ENCODE results near the gene CAPN13.

The CAPN13 gene

DNA sequence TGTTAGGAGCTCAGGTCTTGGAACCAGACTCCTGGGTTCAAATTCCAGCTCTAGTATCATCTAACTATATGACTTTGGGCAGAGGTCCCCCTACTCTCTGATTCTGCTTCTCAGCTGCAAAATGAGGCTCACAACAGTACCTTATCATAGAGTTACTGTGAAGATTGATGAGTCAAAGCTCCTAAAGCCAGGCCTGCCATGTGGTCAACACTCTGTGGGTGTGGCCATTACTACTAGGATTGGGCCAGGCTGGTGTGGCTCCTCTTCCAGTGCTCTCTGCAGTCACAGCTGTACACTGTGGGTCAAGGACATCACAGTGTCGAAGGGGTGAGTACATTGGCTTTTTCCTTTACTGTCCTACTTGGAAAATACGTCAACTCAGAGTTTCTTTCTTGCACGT, 22.6 kb downstream of the CAPN13 start:
- DNase-seq, result no peak

DNA sequence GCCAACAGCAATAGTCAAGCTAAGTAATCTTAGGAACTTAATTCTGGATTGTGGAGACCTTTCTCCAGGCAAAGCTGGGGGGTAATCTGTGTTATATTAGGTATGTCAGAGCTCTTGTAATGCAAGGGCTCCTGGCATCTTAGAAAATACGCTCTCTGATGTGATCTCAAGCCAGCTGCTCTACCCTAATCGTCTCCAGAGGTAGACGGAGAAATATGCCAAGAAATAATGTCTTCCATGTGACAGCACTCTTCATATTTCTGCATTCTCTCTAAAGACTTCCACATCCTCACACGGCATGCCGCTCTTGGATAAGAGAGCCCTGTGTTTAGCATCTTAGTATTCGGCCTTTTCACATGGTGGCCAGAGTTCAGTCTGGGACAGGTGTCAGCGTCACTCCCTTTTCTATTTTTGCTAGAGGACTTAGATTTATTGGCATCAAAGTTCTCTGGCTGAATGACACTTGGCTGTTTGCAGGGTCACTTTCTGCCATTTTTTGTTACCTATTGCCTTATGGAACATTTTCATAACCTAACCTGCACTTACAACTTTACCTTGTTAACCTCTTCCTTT, 25.2 kb downstream of the CAPN13 start:
- DNase-seq, result no peak

DNA sequence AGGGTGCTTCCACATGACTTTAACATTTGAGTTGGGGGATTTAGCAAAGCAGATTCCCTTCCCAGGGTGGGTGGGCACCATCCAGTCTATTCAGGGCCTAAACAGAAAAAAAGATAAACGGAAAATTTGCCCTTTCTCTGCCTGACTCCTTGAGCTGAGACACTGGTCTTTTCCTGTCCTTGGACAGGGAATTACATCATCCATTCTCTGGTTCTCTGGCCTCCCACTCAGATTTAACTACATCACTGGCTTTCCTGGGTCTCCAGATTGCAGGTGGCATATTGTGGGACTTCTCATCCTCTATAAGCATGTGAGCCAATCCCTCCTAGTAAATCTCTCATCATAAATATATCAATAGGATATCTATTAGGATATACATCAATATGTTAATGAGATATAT, 25.8 kb downstream of the CAPN13 start:
- DNase-seq, result no peak

DNA sequence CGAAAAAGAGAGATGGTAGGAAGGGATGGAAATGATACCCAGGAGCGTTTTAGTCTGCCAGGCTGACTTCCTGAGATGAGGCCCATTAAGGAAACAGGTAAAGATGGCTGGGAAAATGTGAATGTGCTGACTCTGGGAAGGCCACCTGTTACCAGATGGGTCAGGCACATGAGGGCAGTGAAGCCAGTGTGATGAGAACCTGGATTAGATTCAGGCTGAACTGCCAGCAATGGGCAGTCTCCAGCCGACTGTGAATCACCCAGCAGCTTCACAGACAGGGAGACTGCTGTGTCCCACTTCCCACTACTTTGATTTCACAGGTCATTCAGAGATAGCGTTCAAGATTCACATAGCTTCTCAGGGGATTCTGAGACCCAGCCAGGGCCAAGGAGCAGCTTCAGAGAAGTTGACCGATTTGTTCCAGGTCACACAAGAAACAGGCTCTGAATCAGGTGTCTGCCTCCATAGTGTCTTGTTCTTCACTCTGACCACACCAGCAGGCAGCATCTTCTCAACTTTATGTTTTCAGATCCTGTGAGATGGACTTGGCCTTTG, 26.4 kb downstream of the CAPN13 start:
- no peak for DNase-seq

DNA sequence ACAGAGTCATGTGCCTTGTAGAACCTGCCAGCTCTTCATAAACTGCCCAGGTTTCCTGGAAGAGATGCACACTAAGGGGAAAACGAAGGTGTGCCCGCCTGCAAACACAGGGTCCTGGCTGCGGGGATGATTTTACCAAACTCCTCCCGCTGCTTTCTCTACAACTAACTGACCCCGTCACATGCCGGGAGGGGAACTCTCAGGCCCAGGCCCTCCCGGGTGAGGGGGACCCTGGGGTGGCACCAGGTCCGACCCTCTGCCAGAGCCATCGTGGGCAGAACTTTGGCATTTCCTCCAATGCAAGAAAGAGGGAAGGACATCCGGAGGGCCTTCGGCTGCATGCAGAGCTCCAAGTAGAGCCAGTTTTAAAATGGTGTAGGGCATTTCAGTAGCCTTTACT, 28.6 kb downstream of the CAPN13 start:
- no peak for DNase-seq

DNA sequence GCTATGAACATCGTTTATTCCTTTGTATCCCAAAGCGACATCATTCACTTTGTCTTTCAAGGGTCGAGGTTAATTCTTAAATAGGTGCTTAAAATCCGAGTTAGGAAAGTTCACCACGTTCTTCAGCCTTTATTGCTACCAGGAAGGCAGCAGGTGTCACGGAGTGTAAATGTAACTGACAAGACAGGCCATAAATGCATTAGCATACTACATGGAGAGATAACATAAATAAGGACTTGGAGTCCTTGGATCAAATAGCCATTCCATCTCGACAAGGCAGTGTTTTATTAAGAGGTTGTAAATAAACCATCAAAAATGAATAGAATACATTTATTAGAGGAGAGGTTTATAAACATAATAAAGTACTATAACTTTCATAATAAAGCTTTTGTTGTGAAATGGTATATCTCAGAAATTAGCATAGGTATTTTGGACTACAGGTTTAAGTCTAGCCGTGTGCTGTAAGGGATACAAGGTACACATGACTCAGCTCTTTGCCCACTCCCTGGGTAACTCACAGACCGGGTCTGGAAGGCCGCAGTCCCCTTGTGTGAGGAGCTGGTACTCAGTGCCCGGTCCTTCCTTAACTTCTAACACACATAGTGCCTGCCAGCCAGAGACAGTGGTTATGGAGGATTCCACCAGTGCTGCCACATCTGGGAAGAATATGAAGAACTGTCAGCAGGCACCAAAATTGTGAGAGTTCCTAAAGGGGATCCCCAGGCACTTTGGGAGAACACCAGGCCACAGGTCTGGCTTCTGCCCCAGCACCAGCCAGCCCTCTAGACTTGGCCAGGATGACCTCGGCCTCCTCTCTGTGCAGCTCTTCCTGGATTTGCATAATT, 29.4 kb downstream of the CAPN13 start:
- DNase-seq, result no peak

DNA sequence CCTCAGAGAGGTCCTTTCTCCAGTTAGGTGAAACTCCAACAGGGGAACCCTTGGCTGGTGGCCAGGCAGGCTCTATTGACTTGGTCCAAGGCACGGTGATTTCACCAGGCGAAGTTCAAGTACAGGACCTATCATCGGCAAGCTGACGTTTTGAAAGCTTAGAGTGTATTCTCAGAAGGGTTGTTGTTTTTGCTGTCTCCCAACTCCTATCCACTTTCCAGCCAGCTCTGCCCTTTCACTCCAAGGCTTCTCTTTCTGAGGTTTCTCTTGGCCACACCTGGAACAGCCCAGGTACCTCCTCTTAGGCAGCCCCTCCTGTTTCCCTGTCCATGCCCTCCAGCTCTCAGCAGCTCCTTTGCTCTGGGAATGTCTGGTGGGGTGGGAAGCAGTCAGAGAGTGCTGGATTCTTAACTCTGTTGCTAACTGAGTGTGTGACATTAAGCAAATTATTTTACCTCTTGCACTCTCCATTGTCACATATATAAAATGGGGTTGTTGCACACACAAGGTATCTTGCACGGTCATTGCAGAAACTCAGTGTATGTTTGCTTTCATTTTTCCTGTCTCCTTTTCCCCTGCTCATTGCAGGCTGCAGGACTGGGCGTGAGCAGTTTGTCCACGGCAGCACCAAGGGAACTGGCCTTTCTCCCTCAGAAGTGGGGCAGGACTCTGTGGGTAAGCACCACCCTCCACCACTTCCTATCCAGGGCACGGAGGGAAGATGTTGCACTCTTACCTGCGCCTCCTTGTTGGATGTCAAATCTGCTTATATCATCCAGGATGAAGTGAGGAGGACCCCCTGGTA, 30.2 kb downstream of the CAPN13 start:
- no peak for DNase-seq

DNA sequence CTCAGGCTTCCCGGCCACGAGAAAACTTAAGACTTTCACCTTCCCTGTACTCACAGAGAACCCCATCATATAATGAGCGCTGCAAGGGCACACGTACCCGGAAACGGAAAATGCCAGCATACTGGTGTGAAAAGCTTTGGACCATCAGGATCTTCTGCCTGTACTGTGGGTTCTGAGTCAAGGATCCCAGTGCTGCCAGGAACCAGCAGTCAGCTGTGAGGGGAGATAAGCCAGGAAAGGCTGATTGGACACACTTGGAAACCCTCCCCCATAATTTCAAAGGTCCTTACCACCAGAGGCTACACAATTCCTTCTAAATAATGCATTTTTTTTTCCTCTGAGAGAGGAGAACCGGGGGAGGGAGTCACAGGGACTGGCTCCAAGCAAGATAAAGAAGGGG, 31.4 kb downstream of the CAPN13 start:
- DNase-seq, result no peak

DNA sequence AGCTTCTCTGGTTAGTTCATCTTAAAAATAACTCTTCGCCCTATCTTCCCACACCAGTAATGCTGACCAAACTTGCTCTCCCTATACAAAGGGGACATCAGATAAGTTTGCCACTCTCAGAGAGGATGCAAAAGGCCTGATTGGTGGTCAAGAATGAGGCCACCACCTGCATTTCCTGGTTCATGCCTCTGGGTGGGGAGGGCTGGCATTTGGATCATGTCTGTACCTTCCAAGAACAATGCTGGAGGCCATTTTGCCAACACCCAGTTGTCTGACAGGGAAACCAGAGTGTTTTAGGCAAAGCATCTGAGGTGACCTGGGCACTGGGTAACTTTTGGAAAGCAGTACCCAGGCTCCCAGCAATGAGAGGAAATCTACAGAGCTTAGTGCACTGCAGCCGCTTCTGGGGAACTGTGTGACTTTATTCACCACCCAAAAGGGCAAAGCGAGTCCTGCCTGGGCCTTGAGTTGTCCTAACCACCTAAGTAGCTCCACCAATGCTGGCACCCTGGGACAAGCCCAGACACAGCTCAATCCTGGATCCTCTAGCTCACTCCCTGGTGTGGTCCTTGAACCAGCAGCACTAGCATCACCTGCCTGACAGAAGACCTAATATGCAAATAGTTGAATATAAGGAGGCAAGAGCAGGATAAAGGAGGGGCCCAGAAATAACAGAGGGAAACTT, 35.1 kb downstream of the CAPN13 start:
- no peak for DNase-seq

DNA sequence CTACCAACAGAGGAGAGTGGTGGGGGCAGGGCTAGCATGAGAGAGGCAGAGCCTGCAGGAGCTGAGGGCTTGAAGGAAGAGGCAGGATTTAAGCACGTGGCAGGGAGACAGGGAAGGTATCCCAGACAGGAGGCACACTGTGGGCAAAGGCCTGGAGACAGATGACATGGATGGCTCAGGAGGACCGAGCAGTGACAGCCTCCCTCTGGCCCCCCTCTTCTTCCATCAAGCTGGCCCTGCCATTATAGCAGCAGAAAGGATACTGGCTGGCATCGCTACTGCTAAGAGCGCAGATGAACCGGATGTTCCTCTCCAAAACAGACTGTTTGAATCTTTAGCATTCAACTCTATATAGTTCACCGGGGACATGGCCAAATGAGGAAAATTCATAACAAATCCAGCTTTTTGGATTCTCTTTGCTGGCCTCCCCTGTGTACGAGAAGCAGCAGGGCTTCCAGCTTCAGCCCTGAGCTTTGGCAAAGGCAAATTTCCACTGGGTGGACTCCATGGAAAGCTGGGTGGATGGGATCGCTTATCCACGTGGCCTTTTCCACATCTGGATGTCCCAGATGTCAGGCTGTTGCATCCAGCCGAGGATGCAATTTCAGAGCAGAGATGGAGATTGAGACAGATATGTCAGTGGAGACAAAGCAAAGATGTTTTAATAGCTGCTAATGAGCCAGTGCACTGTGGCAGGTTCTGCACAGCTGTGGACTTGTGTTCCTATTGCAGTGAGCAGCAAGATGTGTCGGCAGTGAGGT, 36.2 kb downstream of the CAPN13 start:
- no peak for DNase-seq

DNA sequence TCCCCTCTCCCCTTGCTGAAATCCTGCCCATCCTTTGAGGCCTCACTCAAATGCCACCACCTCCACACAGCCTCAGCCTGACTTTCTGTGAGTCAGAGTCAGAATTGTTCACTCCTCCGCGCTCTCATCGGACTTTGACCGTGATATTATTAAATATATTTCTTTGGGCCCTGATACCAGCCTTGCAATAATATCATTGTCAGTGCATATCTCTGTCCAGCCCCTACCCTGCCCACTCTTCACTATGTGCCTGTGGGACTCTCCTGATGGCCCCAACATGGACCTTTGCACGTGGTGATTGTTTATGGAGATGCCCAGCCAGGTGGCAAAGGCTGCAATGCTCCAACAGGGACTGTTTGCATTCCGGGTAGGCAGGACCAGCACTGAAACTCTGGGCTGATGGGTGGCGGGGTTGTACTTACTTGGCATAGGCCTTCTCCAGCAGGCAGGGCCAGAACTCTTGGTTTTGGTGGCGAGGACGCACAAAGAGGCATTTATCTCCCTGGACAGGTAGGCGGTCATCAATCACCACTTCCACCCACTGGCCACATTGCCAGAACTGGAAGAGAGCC, 37.3 kb downstream of the CAPN13 start:
- DNase-seq, result no peak

DNA sequence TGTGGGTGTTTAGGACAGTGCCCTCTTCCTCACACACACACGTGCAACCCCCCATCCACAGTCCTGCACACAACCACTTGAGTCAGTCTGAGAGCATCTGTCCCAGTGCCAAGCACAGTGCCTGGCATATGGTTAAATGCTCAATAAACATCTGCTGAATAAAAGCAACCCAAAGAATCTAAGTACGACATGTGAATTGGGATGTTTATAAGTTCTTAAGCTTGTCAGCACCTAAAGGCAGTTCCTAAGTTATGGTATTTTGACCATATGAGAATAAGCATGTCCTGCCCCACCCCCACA, 37.8 kb downstream of the CAPN13 start:
- no peak for DNase-seq

DNA sequence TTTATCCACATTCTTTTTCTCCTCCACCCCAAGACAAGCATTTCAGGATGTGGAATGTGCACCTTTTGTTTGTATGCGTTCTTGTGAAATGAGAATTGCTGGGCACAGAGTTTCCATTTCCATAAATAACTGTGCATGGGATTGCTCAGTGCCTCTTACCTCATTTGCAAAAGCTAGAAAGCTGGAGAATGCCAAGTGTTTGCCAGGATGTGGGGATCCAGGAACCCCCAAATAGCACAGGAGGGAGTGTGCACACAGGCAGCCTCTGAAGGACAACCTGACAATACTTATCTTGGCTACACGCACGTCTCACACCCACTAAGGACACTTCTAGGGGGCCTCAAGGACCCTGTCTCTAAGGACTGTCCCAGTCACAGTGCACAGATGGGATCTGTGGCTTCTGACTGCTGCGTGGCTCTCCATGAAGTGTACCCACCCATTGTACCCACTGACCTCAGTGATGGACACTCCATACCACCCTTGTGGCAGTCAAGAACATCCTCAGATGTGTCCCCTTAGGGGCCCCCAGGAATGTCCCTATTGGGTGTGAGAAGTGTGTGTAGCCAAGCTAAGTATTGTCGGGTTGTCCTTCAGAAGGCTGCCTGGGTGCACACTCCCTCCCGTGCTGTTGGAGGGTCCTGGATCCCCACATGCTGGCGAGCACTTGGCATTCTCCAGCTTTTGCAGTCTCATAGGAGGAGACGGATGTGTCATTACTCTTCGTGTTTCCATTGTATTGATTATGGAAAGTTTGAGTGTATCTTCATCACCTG, 38.4 kb downstream of the CAPN13 start:
- no peak for DNase-seq

DNA sequence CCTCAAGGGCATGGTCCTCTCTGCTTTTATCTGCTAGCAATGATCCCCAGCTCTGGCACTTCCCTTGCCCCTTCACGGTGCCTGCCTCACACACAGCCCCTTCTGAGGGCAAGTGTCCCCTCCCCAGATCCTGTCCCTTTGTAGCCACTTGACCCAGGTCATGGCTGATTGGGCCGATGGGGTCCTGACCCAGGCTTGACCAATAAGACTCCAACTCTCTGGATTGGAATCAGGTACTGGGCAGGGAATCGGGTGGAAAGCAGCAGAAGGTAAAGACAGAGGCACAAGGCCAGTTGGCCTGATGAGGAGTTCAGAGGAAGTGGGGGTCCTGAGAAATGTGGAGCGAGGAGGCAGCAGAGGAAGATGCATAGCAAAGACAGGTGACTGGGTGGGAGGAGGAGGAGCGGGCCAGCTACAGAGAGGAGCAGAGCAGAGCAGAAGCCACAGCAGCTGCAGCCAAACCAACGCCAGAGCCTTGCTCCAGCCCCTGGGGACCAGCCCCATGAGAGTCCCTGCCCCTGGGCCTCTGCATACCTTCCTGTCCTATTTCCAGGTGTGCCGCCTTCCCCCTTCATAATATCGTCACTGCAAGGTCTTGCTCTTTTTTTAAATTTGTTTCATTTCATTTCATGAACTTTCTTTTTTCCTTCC, 39.1 kb downstream of the CAPN13 start:
- no peak for DNase-seq

DNA sequence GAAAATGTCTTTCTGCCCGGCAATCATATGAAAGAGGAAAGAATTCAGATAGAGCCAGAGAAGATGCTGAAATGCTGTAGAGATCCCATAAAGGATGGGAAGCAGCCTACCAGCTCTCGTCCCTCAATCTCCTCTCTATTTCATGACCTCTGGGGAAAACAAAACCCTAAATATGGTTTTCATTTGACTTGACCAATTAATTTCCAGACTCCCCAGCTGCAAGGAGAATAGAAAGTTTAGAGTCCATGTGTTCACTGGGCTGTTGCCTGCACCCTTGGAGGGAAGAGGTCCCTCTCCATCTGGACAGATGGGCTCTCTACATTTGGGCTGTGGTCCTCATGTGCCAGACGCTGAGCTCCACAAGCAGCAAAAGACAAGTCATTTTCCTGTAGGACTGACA, 40.6 kb downstream of the CAPN13 start:
- no peak for DNase-seq

DNA sequence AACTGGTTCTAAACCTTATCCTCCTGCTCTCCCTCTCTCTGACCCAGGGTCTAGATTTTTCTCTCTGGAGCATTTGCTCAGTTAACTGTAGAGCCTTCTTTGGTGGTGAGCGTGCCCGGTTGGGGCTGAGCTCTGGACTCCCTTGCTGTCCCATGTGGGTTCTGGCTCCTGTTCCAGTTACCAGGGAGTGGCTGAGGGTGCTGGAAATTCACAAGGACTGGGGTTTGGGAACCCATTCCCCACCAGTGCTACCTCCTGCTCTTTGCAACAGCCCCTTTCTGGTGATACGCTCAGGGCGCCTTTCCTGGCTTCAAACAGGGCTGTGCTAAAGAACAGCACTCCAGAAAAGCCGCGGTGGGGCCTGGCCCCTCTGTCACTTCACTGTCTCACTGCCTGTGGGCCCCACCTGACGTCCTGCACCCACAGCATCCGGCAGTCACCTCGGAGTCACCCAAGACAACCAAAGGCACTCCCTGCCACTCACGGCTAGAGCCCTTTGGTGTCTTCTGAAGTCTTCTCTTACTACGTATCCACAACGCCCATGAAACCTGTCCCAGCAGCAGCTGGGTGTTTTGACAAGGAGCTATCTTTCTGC, 41.3 kb downstream of the CAPN13 start:
- DNase-seq, result no peak

DNA sequence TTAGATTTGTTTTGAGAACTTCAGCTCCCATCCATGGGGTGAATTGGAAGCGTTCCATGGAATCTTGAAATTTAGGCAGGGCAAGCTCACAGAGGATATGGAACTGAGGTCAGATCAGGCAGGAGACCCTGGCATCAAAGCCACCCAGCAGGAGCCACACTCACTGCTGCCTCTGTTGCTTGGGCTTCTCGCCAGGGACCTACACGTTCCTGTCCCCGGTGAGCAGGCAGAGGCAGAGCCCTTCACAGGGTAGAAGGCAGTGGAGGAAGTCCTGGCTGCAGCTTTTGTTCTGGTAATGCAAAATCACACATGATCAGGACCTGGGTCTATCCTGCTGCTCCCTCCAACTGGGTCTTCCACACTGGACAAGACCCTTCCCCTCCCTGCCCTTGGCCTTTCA, 42.1 kb downstream of the CAPN13 start:
- DNase-seq, result no peak

DNA sequence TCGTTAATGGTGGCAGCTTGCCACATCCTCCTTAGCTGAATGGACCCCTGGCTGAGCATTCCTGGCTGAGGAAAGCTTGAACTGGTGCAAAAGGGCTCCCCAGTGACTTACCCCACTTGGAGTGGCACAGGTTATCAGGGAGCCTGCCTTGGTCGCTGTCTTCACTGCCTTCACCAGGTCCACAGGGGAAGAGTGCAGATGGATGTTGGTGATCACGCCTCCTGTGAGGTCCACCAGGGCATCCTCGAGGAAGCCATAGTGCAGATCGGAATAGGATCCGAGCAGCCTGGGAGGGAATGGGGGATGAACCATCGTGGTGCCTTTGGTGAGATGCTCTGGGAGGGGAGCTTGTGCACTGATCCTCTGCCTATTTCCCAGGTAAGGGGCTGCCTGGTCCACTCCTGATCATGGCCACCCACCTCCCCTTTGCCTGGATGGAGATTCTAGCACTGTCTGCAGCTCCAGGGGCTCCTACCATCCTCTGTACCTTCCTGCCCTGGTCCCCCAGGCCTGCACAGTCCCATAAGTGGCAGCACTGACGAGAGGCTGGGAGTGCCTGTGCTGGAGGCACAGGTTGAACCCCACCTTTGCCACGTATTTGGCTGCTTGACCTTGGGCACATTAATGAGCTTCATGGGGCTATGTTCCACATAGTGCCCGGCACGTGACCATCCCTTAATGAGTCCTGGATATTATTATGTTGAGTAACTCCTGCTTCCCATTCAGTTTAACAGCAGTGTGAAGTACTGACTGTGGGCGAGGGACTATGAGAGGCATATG, 43.0 kb downstream of the CAPN13 start:
- no peak for DNase-seq

DNA sequence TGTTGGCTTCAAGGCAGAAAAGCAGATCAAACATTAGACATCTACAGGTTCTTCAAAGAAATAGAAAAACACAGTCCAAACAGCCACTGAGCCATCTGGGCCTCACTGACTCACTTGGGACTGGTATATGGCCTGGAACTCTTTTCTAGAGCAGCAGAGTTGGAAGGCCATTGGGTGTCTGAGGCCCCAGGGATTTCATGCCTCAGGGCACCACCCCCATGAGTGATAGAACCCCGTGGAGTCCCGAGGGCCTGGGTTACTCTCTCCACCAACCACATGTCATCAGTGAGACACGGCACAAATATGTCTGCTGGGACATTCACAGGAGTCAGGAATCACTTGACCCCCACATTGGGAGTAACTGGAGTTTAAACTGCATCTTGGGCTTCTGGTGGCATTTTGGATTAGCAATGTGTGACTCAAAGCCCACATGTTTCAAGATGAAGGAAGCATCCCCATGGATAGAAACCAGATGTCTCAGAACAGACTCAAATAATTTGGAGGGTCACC, 44.0 kb downstream of the CAPN13 start:
- no peak for DNase-seq
